Measurements from ENCODE around the gene SAPCD2. TPM values are rescaled to one million over a fixed set of nuclear protein-coding genes. Genes with fewer than 3 reads are reported as not detected.

Gene SAPCD2
- total and polyA plus RNA-seq, 9 of the 15 experiments (the other 6 are each of a cell fraction or from before 2014, with no cell fraction given): 3.4 to 91.8 (median 18.8) TPM

DNA sequence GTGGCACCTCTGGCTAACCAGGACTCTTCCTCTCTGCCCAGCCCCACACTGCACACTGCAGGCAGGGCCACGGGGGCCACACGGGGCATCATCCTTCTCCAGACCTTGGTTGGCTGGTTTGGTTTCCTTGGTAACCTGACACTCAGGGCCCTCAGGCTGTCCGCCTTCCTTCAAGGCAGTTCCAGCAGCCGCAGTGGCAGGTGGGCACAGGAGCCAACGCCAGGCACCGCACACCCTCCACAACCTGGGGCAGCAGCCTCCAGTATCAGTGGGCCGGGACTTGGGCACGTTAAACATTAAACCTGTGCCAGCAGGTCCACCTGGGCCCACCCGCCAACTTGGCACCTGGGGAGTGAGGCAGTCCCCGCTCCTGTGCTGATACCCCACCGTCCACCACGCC, 26.3 kb downstream of the SAPCD2 start:
- intact Hi-C loops (cut with micrococcal nuclease) (no loop called here), in situ Hi-C loops (cut with MboI) (no loop called here)
- TF ChIP-seq XRCC4 (IDR thresholded peaks at IDR 0.05; ENCODE audit: extremely low read depth, insufficient read depth, insufficient read length): no peak
- TF ChIP-seq, protein P1, sequence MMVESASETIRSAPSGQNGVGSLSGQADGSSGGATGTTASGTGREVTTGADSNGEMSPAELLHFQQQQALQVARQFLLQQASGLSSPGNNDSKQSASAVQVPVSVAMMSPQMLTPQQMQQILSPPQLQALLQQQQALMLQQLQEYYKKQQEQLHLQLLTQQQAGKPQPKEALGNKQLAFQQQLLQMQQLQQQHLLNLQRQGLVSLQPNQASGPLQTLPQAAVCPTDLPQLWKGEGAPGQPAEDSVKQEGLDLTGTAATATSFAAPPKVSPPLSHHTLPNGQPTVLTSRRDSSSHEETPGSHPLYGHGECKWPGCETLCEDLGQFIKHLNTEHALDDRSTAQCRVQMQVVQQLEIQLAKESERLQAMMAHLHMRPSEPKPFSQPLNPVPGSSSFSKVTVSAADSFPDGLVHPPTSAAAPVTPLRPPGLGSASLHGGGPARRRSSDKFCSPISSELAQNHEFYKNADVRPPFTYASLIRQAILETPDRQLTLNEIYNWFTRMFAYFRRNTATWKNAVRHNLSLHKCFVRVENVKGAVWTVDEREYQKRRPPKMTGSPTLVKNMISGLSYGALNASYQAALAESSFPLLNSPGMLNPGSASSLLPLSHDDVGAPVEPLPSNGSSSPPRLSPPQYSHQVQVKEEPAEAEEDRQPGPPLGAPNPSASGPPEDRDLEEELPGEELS (CRISPR knock-in tag; IDR thresholded peaks at IDR 0.05; ENCODE audit: borderline replicate concordance): no peak
- no peak for TF ChIP-seq HDAC1 (IDR thresholded peaks at IDR 0.05)
- no peak for TF ChIP-seq KLF13 (tag; IDR thresholded peaks at IDR 0.05; ENCODE audit: borderline replicate concordance, low read depth)
- TF ChIP-seq EGR1 (conservative IDR thresholded peaks at IDR 0.05): no peak
- no peak for TF ChIP-seq NRF1 (conservative IDR thresholded peaks at IDR 0.05 in 1 of 2, IDR thresholded peaks at IDR 0.05 in 1 of 2)
- TF ChIP-seq HDGF (IDR thresholded peaks at IDR 0.05): no peak
- TF ChIP-seq HMGN3 (IDR thresholded peaks at IDR 0.05; ENCODE audit: borderline replicate concordance, extremely low read depth, insufficient read length, low read depth, low read length): no peak
- TF ChIP-seq MCM7 (IDR thresholded peaks at IDR 0.05): no peak
- no peak for TF ChIP-seq FIP1L1 (IDR thresholded peaks at IDR 0.05; ENCODE audit: low read depth, low read length, poor library complexity, severe bottlenecking)
- no peak for TF ChIP-seq POLR2B (IDR thresholded peaks at IDR 0.05; ENCODE audit: low read depth, partially characterized antibody)
- TF ChIP-seq, protein P2, sequence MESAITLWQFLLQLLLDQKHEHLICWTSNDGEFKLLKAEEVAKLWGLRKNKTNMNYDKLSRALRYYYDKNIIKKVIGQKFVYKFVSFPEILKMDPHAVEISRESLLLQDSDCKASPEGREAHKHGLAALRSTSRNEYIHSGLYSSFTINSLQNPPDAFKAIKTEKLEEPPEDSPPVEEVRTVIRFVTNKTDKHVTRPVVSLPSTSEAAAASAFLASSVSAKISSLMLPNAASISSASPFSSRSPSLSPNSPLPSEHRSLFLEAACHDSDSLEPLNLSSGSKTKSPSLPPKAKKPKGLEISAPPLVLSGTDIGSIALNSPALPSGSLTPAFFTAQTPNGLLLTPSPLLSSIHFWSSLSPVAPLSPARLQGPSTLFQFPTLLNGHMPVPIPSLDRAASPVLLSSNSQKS (CRISPR knock-in tag; IDR thresholded peaks at IDR 0.05): no peak
- TF ChIP-seq NFRKB (IDR thresholded peaks at IDR 0.05; ENCODE audit: low read depth): no peak
- 38% methylated on average over 10 of the region's 12 CpGs for WGBS (ENCODE audit: insufficient coverage, low coverage, missing lambda C conversion rate)
- POLR2A ChIA-PET: interaction anchor here (0.6 to 0.7 kb wide), 2 partner anchors 99 to 132 kb away, joined by 3 read pairs; no protein-coding TSS in a partner anchor
- ATAC-seq (no peak), FAIRE-seq (no peak), DNase-seq (ENCODE audit: extremely low read depth in 1 of 4, low spot score in 3 of 4) (no peak)
- Histone ChIP-seq H3K4me2 (ENCODE audit: insufficient read depth, low read length) (no peak overlapping the region), H3K4me1 (replicated peaks in 1 of 2; ENCODE audit: control insufficient read depth in 2 of 2, insufficient read depth in 2 of 2, low read length in 2 of 2) (peaks cover 0 to 75% of the 10 kb centered on the region in 2 experiments; a peak in 4 of 5 replicates), H3K9me1 (ENCODE audit: control insufficient read depth, insufficient read depth, low read length) (no peaks in the 10 kb centered on the region), H3K27me3 (ENCODE audit: control insufficient read depth in 2 of 2, insufficient read depth in 2 of 2, low read length in 2 of 2) (peaks cover 7 to 57% of the 10 kb centered on the region in 2 experiments; a peak in 4 of 5 replicates), H3K4me3 (no peak overlapping the region), H3K9ac (ENCODE audit: insufficient read depth in 1 of 2, low read depth in 2 of 2, low read length in 2 of 2) (no peak overlapping the region; a peak in 1 of 4 replicates), H3K79me2 (ENCODE audit: control insufficient read depth, insufficient read depth, low read length) (no peaks in the 10 kb centered on the region), H3K36me3 (ENCODE audit: control insufficient read depth, insufficient read depth, low read length) (no peaks in the 10 kb centered on the region), H2AFZ (ENCODE audit: low read depth, low read length) (no peak overlapping the region), H3K9me3 (replicated peaks; ENCODE audit: control insufficient read depth, insufficient read depth, low read depth, low read length) (no peaks in the 10 kb centered on the region), H3K27ac (ENCODE audit: extremely low read depth, low read depth, low read length) (no peak overlapping the region), H4K20me1 (replicated peaks; ENCODE audit: control insufficient read depth, insufficient read depth, low read length) (peaks cover 28% of the 10 kb centered on the region; the same call in 1 of the 2 replicates)
- no TSS peak for BruUV-seq (replicated peaks)
- CTCF ChIA-PET (ENCODE audit: low intra/inter-chr PET ratio): interaction anchor here (0.8 kb wide), 1 partner anchor 15 kb away, joined by 3 read pairs; no protein-coding TSS in a partner anchor

Measured in K562 (cell line).